MG63 (cell line): ENCODE measurements around the gene TALDO1. TPM values are rescaled to one million over a fixed set of nuclear protein-coding genes. Genes with fewer than 3 reads are reported as not detected.
"Not testable (repeated sequence)": the region's sequence is repeated elsewhere in the genome, so short reads cannot be mapped to it uniquely, and the experiment has no call there.

Experiments
- DNase-seq: peaks from one replicate; pipeline ENCODE4 v3.0.0-alpha.2; 2020
- H3K27me3 ChIP-seq: fragments of 250-450 bp; sonication (Bioruptor Pico); 2 replicates; pipeline ENCODE4 v1.5.1; 2020; ENCODE audit warnings: mild to moderate bottlenecking, moderate library complexity
- H3K36me3 ChIP-seq: fragments of 250-450 bp; sonication (Bioruptor Pico); 2 replicates; pipeline ENCODE4 v1.5.1; 2020; ENCODE audit warnings: mild to moderate bottlenecking, moderate library complexity
- H3K4me3 ChIP-seq: fragments of 250-450 bp; sonication (Bioruptor Pico); 2 replicates; pipeline ENCODE4 v1.5.1; 2020; ENCODE audit warnings: mild to moderate bottlenecking, moderate library complexity
- H3K9me3 ChIP-seq: fragments of 250-450 bp; sonication (Bioruptor Pico); 2 replicates; pipeline ENCODE4 v1.5.1; 2020; ENCODE audit warnings: mild to moderate bottlenecking, moderate library complexity
- total RNA-seq: library from RNA; depleted of rRNA; stranded (reverse); fragments of >200 nt; shearing (Covaris generic); gene quantifications from 2 replicates; pipeline ENCODE4 v1.2.3, GENCODE V29; 2014; ENCODE audit warnings: low replicate concordance

TALDO1 gene
- total RNA-seq, 1 experiment from 2014 or later = 209 TPM

GRCh38 chr11:726278-727220 is 20.7 kb upstream of the TALDO1 start:
- H3K9me3 ChIP-seq = no peaks in the 10 kb centered on the region
- DNase-seq = no peak
- H3K27me3 ChIP-seq = no peaks in the 10 kb centered on the region
- no peaks in the 10 kb centered on the region for H3K36me3 ChIP-seq
- H3K4me3 ChIP-seq = no peak overlapping the region

- H3K9me3 ChIP-seq = no peaks in the 10 kb centered on the region
- no peaks in the 10 kb centered on the region for H3K27me3 ChIP-seq
- DNase-seq = no peak
- H3K4me3 ChIP-seq = no peak overlapping the region
- H3K36me3 ChIP-seq = no peaks in the 10 kb centered on the region
Measured at GRCh38 chr11:727281-727701, 20.0 kb upstream of the TALDO1 start.

DNA sequence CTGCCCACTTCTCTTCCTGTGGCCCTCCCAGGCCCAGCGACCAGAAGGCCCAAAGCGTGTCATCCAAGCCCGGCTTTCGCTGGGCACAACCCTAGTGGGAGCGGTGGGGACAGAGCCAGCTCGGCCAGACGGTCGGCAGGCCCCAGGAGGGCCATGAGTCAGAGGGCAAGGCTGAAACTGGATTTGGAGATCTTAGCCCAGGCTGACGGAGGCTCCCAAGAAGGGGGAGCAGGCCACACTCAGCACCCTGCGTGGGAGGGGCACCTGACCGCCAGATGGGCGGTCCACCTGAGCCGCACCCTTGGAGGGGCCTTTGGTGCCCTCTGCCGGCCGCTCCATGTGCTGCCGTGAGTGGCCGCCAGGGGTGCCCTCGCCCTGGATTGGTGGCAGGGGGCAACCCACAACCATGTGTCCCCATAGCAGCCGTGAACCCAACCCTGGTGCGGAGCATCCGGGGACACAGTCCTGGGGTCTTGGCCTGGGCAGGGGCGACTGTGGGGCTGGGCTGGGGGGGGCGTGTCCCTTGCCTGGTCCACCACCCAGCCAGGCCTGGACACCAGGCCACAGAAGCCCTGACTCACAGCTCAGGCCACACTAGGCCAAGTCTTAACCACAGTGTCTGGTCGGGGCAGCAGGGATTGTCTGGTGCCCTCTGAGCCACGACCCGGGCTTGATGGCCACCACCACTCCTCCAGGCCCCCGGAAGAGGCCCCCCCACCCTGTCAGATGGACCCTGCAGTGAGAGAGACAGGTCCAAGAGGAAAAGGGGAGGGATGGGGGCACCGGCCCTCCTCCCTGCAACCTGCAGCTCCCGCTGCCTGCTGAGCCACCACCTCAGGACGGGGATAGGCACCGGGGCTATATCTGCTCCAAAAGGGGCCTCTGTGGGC is 19.2 kb upstream of the TALDO1 start:
- Histone ChIP-seq H3K36me3 (no peaks in the 10 kb centered on the region), H3K9me3 (no peaks in the 10 kb centered on the region), H3K27me3 (no peaks in the 10 kb centered on the region), H3K4me3 (no peak overlapping the region)
- peak; percentile 99 for DNase-seq

DNA sequence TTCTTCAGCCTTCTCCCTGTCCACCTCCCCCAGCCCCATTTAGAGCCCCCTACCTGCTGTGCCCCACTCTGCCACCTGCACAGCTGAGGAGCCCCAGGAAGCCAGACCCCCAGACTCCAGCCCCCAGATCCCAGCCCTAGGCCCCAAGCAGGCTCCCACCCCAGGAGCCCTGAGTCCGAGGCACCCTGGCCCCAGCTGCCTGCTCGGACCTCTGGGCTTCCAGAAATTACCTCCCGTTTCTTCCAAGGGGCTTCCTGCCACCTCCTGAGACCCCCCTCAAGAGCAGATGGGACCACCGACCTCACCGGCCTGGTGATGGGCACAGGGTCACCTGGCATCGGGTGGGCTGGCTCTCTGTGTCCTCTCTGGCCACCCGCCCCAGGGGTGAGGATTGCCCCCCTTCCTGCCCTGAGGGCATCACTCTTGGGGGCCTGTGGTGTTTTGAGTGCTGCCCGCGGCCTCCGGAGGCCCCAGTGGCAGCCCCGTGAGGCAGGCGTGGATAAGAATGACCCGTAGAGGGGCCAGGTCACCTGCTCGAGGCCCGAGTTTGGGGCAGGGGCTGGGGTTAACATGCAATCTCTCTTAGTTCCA is 18.3 kb upstream of the TALDO1 start:
- H3K9me3 ChIP-seq = no peaks in the 10 kb centered on the region
- no peak for DNase-seq
- H3K4me3 ChIP-seq = no peak overlapping the region
- H3K27me3 ChIP-seq = no peaks in the 10 kb centered on the region
- H3K36me3 ChIP-seq = no peaks in the 10 kb centered on the region

DNA sequence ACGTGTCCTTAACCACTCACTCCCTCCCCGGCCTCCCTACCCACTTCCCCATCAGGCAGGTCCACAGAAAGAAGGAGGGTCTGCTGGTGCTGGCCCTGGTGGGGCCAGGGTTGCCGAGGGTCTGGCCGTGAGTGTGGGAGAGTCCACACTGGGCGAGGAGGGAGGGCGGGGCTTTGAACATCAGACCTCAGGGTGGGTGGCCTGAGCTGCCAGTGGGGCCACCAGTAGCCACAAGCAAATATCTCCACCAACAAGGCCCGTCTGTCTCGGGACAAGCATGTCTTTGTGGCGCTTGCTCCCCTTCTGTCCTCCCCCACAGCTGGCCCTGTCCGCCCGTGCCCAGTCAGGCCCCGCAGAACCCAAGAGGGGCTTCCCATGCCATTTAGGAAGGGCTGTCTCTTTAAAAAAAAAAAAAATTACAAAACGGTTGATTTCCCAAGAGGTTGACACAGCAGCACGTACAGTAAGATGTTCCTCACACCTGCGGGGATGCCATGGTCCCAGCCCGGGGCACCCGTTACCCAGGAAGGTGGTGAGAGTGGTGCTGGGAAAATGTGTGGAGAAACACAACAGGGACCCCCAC is 17.7 kb upstream of the TALDO1 start:
- Histone ChIP-seq H3K9me3 (no peaks in the 10 kb centered on the region), H3K4me3 (no peak overlapping the region), H3K36me3 (no peaks in the 10 kb centered on the region), H3K27me3 (no peaks in the 10 kb centered on the region)
- DNase-seq = no peak

- Histone ChIP-seq H3K36me3 (no peaks in the 10 kb centered on the region), H3K9me3 (no peaks in the 10 kb centered on the region), H3K27me3 (no peaks in the 10 kb centered on the region), H3K4me3 (no peak overlapping the region)
- DNase-seq = no peak
Measured at GRCh38 chr11:733072-733471, 14.2 kb upstream of the TALDO1 start.

GRCh38 chr11:734541-734940 is 12.7 kb upstream of the TALDO1 start:
- H3K27me3 ChIP-seq, H3K9me3 ChIP-seq, H3K4me3 ChIP-seq, DNase-seq, H3K36me3 ChIP-seq: not testable (repeated sequence)

DNA sequence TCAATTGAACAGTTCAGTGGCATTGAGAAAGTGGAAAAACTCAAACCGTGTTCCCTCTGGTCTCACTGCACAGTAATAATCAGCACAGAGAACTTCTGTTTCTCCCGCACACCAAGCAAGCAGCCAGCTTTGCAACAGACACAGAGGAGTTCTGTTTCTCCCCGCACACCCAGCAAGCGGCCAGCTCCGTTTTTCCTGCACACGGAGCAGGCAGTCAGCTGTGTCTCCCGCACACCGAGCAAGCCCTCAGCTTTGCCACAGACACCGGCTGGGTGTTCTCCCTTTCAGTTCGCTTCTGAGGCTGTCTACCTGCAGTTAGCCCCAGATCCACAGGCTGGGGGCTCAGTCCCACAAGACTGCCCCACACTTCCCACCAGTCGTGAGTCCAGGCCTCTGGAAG is 9.9 kb upstream of the TALDO1 start:
- H3K27me3 ChIP-seq = no peaks in the 10 kb centered on the region
- no peaks in the 10 kb centered on the region for H3K36me3 ChIP-seq
- no peak overlapping the region for H3K4me3 ChIP-seq
- DNase-seq = no peak
- no peaks in the 10 kb centered on the region for H3K9me3 ChIP-seq

DNA sequence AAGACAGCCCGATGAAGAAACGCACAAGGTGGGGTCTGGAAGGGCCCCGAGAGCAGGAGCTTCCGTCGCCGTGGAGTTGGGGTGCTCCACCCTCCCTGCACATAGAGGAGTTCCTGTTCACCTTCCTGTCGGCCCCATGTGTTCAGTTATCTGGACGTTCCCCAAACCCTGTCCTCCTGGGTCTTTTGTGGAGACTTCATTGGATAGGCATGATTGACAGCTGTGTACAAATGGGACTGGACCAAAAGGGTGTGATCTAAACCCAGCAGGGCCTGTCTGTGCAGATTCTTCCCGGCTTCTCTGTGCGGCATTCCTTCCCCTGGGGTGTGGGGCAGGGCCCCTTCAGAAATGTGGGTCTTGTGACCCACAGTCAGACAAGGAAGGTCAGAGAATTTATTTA is 9.4 kb upstream of the TALDO1 start:
- H3K27me3 ChIP-seq, H3K36me3 ChIP-seq, DNase-seq, H3K4me3 ChIP-seq, H3K9me3 ChIP-seq: not testable (repeated sequence)

DNA sequence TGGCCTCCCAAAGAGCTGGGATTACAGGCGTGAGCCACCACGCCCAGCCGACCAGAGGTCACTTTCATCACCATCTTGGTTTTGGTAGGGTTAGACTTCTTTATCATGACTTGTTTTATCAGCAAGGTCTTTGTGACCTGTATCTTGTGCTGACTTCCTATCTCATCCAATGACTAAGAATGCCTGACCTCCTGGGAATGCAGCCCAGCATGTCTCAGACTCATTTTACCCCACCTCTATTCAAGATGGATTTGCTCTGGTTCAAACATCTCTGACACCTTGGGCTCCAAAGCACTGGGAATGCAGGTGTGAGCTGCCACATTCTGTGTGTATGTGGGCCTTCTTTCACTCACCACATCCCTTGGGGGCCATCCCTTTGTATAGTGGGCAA is 5.1 kb upstream of the TALDO1 start:
- no peak overlapping the region for H3K4me3 ChIP-seq
- DNase-seq = no peak
- no peaks in the 10 kb centered on the region for H3K36me3 ChIP-seq
- H3K9me3 ChIP-seq = no peaks in the 10 kb centered on the region
- H3K27me3 ChIP-seq = no peaks in the 10 kb centered on the region

DNA sequence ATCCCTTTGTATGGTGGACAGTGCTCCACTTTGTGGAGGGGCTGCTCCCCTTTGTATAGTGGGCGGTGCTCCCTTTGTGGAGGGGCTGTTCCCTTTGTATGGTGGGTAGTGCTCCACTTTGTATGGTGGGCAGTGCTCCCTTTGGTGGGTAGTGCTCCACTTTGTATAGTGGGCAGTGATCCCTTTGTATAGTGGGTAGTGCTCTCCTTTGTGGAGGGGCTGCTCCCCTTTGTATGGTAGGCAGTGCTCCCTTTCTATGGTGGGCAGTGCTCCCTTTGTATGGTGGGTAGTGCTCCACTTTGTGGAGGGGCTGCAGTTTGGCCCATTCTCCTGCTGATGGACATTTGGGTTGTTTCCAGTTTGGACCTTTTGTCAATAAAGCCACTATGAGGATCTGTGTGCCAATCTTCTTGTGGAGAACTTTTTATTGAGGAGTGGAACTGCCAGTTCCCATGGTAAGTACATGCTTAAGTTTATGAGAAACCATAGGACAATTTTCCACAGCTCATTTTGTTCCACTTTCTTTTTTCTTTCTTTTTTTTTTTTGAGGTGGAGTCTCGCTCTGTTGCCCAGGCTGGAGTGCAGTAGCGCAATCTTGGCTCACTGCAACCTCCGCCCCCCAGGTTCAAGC is 4.6 kb upstream of the TALDO1 start:
- Histone ChIP-seq H3K4me3 (no peak overlapping the region), H3K36me3 (no peaks in the 10 kb centered on the region), H3K9me3 (no peaks in the 10 kb centered on the region), H3K27me3 (no peaks in the 10 kb centered on the region)
- no peak for DNase-seq

GRCh38 chr11:745428-745827 is 1.8 kb upstream of the TALDO1 start:
- H3K4me3 ChIP-seq = no peak overlapping the region
- no peaks in the 10 kb centered on the region for H3K36me3 ChIP-seq
- no peak for DNase-seq
- no peaks in the 10 kb centered on the region for H3K27me3 ChIP-seq
- no peaks in the 10 kb centered on the region for H3K9me3 ChIP-seq

- Histone ChIP-seq H3K36me3 (peaks cover under 1% of the 10 kb centered on the region; the same call in 1 of the 2 replicates), H3K4me3 (peak overlapping the region; percentile 89), H3K9me3 (no peaks in the 10 kb centered on the region), H3K27me3 (no peaks in the 10 kb centered on the region)
- DNase-seq = no peak
Measured at GRCh38 chr11:746289-747157, 741 bp upstream of the TALDO1 start.

- Histone ChIP-seq H3K9me3 (no peaks in the 10 kb centered on the region), H3K36me3 (peaks cover 11% of the 10 kb centered on the region), H3K4me3 (peak overlapping the region; percentile 89), H3K27me3 (no peaks in the 10 kb centered on the region)
- no peak for DNase-seq
Measured at GRCh38 chr11:748007-748359, 719 bp downstream of the TALDO1 start.

DNA sequence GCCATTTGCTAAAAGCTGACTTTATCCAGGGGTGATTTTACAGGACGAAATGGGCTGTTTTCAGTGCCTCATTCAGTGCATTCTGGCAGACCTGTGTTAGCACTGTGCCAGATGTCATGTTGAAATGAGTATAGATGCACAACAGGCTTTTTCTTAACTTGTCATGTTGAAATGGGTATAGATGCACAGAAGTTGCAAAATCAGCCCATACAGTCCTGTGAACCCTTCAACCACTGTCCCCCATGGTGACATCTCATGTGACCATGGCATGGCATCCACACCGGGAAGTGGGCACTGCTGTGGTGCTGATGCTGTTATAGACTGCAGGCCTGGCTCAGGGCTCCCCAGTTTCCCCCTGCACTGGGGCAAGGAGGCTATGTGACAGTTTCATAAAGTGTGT is 2.5 kb downstream of the TALDO1 start:
- Histone ChIP-seq H3K4me3 (no peak overlapping the region), H3K27me3 (no peaks in the 10 kb centered on the region), H3K9me3 (no peaks in the 10 kb centered on the region), H3K36me3 (peaks cover 15% of the 10 kb centered on the region)
- DNase-seq = no peak

DNA sequence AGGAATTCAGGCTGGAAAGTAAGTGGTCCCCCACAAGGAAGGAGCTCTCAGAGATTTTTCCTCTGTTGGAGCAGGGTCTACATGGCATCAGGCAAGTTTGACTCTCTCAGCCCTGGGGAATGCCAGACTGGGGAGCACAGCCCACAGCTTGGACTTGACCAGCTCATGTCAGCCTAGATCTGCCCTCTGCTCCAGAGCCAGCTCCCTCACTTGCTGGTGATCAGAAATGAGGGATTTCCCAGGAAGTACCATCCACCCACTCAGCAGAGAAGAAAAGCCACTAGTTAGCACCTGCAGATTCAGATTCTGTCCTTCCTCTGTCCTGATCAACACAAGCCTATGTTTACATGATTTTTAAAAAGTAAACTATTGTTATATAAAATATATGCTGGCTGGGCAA is 13.0 kb downstream of the TALDO1 start:
- H3K36me3 ChIP-seq = peaks cover 92% of the 10 kb centered on the region
- H3K4me3 ChIP-seq = no peak overlapping the region
- H3K9me3 ChIP-seq = no peaks in the 10 kb centered on the region
- H3K27me3 ChIP-seq = no peaks in the 10 kb centered on the region
- DNase-seq = no peak
